Measurements from ENCODE around the gene SLX4.

Gene SLX4

DNA sequence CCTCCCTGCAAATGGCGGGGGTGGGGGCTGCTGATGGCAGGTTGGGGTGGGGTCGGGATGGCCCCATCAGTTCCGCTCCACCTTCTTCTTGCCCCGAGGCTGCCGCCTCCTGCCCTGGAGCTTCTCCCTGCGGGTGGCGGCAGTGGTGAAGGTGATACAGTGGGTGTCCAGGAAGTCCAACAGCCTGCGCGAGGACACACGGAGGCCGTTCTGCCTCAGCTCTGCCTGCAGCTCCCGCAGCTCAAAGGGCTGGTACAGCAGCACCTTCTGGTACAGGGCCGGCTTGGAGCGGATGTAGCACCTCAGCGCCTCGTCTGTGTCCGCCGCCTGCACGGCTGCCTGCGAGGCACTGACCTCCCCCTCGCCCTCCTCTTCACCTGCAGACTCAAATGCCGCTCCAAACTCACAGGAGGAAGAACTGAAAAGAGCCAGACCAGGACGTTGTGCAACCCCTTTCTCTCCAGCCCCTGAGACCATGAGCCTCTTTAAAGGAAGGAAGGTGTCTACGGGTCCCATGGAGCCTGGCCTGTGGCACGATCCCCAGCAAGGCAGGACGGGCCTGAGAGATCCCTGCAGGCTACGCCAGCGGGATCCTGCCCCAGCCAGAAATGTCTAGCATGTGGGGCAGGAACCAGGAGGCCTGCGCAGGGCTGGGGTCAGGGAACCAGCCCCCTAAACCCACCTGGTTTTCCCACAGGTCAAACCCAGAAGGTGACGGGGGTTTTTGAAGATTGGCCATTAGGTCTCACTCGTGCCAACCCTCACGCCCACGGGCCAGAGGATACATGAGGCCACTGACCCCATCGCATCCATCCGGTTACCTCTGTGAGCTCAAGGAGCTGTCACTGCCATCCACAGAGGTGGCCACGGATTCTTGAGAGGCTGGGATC lies 28.9 kb downstream of the SLX4 start:
- no peak for DNase-seq (ENCODE audit: low spot score)

DNA sequence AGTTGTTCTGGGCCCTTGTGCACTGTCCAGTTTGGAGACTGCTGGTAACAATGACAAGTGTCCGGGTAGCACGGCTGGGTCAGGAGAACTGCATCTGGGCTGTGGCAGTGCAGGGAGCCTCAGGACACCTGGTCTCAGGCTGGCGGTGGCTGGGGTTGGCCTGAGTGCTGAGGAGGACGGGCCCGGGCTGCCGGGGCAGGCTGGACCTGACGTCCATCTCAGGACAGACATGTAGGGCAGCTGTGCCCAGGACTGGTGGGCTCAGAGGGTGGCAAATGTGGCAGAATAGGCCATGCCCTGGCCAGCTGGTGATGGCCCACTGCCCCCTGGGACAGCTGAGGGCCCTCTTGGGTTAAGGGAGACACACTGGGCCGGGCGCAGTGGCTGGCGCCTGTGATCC lies 30.0 kb downstream of the SLX4 start:
- no peak for DNase-seq (ENCODE audit: low spot score)

DNA sequence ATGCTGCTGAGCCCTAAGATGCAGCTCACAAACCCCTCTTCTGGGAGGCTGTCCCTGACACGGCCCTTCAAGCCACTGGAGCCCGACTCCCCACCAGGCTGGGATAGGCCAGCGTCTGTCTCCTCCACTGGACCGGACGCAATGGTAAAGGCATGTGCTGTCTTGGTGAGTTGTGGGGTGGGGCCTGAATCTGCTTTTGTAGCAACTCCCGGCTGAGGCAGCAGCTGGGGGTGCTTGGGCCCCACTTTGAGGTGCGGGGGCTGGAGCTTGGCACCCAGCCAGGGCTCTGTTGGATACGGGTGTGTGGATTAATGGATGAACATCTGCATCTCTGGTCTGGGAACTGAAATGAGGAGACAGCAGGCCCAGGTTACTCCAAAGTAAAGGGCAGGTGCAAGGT lies 30.7 kb downstream of the SLX4 start:
- DNase-seq (ENCODE audit: low spot score) = peak; percentile 36

DNA sequence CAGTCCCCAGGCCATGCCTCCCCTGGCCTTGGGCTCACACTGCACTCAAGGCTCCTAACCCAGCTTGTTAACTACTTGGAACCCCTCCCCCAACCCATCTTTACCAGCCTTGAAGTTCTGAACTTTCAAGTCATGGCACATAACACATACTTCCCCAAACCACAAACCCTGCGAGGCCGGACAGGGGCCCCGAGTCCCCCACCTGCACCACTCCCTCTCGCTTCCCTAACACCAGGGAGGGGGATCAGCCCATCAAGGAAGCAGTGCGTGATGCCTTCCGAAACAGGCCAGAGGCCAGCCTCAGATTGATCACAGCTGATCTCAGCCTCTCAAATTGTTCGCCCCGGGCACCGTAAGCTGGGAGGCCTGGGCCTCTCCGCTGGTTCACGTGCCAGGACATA lies 31.2 kb downstream of the SLX4 start:
- DNase-seq (ENCODE audit: low spot score) = peak; percentile 65

DNA sequence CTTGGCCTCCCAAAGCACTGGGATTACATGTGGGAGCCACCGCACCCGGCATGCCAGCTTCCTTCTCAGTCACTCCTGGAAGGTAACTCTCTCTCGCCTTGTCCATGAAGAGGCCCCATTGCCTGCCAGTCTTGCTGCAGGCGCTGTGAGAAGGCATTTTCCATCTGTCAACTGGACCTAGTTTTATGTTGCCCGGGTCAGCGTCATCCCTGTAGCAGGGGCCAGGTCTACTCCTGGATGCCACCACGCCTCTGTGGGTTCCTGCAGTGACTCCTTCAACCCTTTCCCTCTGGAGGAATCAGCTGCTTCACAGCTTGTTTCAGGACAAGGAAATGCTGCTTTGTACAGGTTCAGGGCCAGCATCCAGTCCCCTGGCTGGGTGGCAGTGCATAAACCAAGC lies 31.6 kb downstream of the SLX4 start:
- no peak for DNase-seq (ENCODE audit: low spot score)

DNA sequence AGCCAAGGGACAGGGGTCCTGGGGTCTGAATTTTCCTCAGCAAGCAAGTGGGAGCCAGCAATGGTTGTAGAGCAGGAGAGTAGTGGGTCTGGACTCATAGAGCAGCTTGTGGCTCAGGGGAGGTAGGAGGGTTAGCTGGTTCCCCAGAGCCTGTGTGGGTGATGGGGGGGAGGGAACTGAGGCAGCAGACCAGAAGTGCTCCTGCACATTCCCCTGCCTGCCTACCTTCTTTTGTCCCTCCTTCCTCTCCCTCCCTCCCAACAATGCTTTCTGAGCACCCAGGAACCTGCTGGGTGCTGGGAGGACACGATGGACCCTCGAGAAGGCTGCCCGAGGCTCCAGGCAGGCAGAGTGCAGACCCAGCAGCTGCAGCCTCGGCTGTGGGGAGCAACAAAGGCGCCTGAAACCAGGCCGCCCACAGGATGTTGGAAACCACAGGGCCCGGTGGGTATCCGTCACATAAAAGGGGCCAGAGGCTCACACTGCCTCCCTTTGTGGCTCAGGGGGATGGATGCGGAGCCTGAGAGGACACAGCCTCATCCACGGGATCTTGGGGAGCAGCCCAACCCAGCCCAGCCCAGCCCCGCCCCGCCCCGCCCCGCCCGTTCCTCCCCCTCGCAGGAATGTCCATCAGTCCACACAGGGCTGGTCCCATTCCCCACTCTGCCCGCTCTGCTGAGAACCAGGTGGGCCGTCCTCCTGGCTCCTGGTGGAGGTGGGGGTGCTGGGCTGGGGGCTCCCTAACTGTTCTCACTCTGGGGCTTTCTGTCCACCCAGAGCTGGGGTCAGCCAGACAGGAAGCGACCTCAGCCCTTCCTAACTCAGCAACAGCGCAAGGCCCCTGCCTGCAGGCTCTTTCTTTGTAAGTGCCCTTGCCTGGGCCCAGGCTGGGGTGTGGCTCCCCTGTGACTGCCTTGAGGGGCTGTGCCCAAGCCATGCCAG lies 32.5 kb downstream of the SLX4 start:
- DNase-seq (ENCODE audit: low spot score) = peak; percentile 83

DNA sequence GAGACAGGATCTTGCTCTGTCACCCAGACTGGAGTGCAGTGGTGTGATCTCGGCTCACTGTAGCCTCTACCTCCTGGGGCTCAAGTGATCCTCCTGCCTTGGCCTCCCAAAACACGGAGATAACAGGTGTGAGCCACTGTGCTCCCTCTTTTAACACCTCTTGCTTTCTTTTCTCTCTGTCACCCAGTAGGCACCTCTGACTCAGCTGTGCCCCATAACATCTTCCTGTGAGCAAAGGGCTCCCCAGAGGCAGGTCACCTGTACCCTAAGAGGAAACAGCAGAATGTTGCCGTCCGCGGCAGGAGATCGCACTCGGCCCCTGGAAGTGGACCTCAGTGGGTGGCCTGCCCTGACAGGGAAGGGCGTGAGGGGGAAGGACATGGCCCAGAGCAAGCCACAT lies 33.3 kb downstream of the SLX4 start:
- DNase-seq (ENCODE audit: low spot score) = peak; percentile 50

DNA sequence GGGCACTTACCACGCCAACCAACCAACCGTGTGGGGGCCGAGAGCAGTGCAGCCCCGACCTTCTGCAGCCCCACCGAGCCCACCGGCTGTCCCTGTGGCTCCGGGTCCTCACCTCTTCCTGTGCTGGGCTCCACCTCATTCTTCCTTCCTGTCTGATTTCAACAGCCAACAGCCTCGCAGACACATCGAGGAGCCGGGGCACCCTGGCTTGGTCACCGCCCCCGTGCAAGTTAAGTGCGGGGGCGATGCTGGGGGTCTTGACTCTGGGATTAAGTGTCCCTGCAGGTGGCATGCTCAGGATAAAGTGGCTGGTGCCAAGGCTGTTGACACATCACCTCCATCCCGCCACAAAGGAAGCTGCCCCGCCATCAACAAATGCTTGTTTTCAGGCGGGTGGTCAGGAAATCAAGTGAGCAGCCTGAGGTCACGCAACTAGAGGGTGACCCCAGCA lies 34.1 kb downstream of the SLX4 start, which contains the start of gene NLRC3:
NLRC3 (minus strand) TSS at position 102 of the 451 bp plus-strand sequence. CDS start 12,367 bp downstream, outside the sequence.
- DNase-seq (ENCODE audit: low spot score) = peak; percentile 59

DNA sequence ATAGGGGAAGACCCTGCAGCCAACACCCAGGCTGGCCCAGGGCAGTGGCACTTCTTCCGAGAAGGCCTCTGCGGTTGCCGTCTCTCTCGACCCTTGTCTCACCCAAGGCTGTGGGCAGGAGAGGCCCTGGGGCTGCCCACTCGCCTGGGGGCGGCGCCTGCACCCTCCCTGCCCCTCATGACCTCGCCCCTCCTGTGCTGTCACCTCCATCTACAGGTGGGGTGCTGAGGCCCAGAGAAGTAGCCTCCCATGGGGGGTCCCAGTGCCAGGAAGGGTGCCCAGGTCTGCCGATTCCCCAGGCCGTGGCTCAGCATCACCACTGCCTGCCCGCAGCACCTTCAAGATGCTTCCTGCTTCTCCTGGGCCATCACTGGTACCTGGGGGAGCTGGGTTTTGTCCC lies 35.2 kb downstream of the SLX4 start:
- no peak for DNase-seq (ENCODE audit: low spot score)

DNA sequence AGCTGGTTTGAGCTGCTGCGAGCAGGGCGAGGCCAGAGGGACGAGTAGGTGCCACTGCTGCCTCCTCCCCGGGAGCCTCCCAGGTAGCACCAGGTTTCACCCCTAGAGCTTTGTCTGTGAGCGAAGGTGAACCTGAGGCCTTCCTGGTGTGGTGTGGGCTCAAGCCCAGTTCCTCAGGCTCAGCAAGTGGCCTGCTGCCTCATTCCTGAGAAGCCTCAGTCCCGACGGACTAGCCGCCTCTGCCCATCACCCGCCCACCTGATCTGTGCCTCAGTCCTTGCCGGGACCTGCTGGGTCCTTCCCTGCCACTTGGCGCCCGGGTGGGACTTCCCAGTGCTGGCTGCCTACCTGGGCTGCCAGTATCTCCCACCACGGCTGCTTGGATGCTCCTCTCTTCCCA lies 35.9 kb downstream of the SLX4 start:
- DNase-seq (ENCODE audit: low spot score) = no peak

DNA sequence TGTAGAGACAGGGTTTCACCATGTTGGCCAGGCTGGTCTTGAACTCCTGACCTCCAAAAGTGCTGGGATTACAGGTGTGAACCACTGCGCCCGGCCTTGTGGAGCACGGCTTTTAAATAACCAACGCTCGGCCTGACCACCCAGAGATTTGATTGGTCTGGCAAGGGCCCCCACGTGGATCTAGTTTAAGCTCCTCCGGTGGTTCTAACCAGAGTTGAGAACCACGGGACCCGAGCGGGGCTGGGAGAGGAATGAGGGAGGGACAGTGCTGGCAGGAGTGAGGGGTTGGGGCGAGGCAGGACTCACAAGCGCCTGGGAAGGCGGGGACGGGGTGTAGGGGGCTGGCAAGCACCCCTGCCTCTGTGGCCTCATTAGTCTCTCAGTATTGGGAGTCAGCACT lies 37.2 kb downstream of the SLX4 start:
- no peak for DNase-seq (ENCODE audit: low spot score)

DNA sequence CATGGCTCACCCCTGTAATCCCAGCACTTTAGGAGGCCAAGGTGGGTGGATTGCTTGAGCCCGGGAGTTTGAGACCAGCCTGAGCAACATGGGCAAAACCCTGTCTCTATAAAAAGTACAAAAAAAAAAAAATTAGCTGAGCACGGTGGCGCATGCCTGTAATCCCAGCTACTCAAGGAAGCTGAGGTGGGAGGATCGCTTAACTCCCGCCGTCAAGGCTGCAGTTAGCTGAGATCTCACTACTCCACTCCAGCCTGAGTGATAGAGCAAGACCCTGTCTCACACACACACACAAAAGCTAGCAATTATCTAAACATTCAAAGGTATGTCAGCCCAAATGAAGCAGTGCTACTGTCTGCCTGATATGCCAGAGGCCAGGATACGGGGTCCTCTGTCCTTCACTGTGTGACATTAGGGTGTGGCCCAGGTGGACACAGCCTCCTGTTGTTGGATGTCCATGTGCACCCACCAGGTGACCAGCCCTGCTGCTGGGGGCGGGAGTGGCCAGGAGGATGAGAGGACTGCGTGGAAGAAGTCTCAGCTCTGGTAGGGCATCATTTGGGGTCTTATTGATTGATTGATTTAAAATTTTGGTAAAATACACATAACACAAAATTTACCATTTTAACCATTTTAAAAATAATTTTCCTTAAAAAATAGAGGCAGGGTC lies 38.1 kb downstream of the SLX4 start:
- no peak for DNase-seq (ENCODE audit: low spot score)

DNA sequence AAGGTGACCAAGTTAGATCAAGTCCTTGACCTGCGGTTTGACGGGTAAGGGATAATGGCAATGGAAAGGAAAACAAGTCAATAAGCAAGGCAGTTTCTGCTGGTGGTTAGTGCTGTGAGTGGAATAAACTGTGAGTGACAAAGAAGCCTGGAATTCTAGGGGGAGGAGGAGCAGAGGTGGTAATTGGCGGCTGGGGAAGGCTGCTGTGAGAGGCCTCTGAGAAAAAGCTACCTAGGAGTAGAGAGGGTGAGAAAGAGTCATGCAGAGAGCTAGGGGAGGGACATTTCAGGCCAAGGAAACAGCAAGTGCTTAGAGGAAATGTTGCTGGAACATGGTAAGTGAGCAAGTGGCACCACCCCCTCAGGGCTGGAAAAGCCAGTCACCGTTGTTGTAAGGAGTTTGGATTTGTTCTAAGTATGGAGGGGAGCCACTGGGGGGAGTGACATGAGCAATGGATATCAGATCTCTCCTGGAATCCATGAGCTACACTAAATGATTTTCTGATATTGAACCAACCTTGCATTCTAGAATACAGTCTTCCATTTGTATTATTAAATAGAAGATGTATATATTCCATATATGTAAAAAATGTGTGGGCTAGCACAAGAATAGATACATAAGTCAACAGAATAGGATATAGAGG lies 40.9 kb downstream of the SLX4 start:
- DNase-seq (ENCODE audit: low spot score) = no peak

DNA sequence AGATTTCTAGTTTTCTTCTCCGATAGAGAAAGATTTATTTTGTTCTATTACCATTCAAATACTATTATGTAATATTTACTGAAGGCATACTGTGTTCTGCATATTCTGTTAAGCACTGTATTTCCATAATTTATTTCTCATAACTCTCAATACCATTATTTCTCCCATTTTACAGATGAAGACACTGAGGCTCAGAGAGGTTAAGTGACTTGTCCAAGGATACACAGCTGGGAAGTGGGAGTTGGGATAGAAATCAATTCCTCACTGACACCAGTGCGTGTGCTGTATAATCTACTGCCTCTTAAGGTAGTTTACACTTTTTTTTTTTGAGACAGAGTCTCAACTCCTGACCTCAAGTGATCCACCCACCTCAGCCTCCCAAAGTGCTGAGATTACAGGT lies 41.6 kb downstream of the SLX4 start:
- no peak for DNase-seq (ENCODE audit: low spot score)

DNA sequence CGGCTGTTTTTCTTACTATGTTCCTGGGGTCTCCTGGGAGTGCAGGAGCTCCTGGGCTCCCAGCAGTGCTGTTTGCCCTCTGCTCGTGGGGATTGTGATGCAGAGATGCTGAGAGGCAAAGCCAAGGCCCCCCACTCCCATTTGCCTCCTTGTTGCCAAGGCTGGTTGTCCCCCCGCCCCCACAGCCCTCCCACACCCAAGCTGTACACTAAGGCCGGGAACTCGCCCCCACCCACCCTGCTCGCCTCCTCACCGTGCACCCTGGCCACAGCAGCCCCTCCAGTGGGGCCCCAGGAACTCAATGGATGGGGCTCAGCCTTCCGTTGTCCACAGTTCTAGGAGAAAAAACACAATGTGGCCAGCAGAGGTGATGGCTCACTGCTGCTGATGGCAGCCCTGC lies 44.4 kb downstream of the SLX4 start:
- no peak for DNase-seq (ENCODE audit: low spot score)

DNA sequence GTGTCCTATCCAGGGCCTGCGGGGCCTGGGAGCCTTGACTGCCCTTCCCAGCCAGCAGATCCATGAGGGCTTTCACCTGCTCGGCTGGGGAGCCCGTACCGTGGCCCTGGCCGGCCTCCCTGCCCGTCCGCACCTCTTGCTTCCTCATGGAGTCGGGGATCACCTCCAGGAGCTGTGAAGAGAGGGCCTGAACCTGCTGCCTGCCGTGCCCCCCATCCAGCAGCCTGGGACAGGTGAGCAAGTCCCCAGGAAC lies 46.6 kb downstream of the SLX4 start:
- no peak for DNase-seq (ENCODE audit: low spot score)

DNA sequence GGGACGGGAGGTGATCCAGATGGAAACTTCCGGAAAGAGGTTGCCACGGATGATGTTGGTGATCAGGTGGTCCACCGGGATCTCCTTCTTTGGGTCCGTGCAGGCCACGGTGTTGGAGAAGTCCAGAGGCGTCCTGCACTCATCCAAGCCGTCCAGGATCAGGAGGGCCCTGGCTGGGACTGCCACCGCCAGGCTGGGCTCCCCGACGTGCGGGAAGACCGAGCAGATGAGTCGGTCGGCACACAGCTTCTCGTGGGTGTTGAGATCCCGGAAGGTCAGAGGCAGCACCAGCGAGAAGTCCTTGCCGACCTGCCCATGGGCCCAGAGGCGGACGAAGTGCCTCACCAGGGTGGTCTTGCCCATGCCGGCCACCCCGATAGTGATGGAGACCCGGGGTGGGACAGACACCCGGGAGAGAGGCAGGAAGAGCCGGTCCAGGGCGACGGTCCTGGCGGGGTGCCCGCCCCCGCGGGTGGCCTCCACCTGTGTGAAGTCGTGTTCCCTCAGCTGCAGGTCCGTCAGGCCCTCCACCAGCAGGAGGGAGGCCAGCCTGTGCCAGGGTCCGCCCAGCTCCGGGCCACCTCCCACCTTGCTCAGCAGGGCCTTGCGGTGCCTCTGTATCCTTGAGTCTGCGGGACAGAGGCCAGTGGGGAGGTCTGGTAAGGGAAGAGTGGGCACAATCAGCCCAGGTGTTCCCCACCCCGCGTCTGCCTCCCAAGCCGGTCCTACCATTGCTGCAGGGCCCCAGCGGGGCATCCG lies 47.1 kb downstream of the SLX4 start:
- no peak for DNase-seq (ENCODE audit: low spot score)

DNA sequence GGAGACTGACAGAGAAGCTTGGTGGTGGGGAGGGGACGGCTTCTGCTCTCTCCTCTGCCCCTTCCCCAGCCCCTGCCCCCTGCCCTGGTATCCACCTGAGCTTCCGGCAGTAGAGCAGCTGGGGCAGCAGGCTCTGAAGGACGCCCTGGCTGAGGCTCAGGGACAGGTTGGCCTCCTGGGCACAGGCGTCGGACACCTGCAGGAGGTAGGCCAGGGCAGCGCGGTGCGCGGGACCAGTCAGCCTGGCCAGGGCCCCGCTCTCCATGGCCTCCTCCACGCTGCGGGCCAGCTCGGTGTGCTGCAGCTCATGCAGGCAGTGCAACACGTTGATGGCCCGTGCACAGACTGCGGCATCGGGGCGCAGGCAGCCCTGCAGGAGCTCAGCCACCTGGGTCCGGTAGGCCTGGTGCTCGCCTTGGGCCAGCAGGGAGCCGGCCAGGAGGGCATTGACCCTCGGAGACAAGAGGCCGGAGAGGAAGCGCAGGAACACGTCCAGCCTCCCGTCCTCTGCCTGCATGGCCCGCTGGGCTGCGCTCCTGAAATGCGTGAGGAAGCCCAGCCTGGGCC lies 48.4 kb downstream of the SLX4 start:
- DNase-seq (ENCODE audit: low spot score) = no peak

DNA sequence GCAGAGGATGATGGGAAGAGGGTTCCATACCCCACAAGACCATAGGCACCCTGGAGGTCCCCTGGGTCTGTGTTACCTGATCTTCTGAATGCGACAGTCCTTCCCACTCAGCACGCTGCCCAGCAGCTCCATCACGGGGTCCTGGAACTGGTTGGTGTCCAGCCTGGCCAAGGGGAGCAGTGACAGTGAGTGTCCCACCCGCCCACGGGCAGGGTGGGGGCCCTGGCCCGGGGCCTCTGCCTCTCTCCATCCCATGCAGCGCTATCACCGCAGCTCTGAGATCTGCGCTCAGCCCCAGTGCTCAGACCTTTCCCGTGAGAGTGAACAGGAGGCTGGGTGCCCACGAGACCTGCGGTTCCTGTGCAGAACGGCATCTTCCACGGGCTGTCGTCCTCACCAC lies 49.8 kb downstream of the SLX4 start:
- no peak for DNase-seq (ENCODE audit: low spot score)

DNA sequence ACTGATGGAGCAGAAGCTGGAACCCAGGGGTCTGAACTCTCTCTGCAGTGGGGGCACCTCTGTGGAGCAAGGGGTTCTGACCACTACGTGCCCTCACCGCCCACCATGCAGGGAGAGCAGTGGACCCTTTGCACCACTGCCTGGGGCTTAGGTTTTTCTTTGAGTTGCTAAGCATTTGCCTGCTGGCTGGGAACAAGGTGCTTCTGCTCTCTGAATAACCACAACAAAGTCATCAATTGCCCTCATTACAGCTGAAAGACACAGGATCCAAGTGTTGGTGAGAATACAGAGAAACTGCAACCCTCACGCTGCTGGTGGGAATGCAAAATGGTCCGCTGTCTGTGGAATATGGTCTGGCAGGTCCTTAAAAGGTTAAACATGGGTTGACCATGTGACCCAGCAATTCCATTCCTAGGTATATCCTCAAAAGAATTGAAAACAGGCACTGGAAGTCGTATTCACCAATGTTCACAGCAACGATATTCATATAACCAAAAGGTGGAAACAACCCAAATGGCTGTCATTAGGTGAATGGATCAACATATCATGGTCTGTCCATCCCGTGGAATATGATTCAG lies 57.0 kb downstream of the SLX4 start:
- no peak for DNase-seq (ENCODE audit: low spot score)
